Peyer's patch (tissue), 4 donors: Measurements from ENCODE around the gene GGA1.

Experiments
- CTCF ChIP-seq, 6 experiments: fragments of 450-650 bp in 4 of 6; fragments of 200-600 bp in 2 of 6; sonication (generic) in 1 of 6; IDR thresholded peaks; one replicate each; pipeline ENCODE4 v1.5.1; 2017 to 2019; ENCODE audit warnings: antibody characterized with exemption in 6 of 6, mild to moderate bottlenecking in 3 of 6, moderate library complexity in 1 of 6
- POLR2A ChIP-seq, 2 donors: fragments of 450-650 bp; IDR thresholded peaks; one replicate each; pipeline ENCODE4 v1.5.1; 2017; ENCODE audit warnings: antibody characterized with exemption in 2 of 2, mild to moderate bottlenecking in 2 of 2, moderate library complexity in 2 of 2

GRCh38 chr22:37676736-37677492 is 68.3 kb downstream of the GGA1 start:
- TF ChIP-seq CTCF (IDR thresholded peaks at IDR 0.05), result no peak
- TF ChIP-seq POLR2A (IDR thresholded peaks at IDR 0.05), result peak in 1 of 2 donors; percentile 47
